ENCODE measurements around the gene ZNF142.

The ZNF142 gene

DNA sequence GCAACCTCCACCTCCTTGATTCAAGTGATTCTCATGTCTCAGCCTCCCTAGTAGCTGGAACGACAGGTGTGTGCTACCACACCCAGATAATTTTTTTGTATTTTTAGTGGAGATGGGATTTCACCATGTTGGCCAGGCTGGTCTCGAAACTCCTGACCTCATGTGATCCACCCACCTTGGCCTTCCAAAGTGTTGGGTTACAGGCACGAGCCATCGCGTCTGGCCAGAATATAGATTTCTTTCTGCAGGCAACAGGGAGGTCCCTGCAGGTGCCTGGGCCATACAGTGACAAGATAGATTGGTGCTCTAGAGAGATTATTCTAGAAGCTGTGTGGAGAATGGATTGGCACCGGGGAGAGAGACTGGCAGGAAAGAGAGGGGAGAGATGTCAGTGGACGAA is 38.4 kb downstream of the ZNF142 start:
- DNase-seq = no peak
- Histone ChIP-seq H3K27me3 (no peaks in the 10 kb centered on the region), H3K36me3 (peaks cover 47% of the 10 kb centered on the region), H3K4me1 (no peaks in the 10 kb centered on the region), H3K9me3 (no peaks in the 10 kb centered on the region), H3K4me3 (ENCODE audit: low read depth, low read length) (no peak overlapping the region)
- TF ChIP-seq, protein P1, sequence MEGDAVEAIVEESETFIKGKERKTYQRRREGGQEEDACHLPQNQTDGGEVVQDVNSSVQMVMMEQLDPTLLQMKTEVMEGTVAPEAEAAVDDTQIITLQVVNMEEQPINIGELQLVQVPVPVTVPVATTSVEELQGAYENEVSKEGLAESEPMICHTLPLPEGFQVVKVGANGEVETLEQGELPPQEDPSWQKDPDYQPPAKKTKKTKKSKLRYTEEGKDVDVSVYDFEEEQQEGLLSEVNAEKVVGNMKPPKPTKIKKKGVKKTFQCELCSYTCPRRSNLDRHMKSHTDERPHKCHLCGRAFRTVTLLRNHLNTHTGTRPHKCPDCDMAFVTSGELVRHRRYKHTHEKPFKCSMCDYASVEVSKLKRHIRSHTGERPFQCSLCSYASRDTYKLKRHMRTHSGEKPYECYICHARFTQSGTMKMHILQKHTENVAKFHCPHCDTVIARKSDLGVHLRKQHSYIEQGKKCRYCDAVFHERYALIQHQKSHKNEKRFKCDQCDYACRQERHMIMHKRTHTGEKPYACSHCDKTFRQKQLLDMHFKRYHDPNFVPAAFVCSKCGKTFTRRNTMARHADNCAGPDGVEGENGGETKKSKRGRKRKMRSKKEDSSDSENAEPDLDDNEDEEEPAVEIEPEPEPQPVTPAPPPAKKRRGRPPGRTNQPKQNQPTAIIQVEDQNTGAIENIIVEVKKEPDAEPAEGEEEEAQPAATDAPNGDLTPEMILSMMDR (IDR thresholded peaks at IDR 0.05; ENCODE audit: low read depth, low read length) = no peak

DNA sequence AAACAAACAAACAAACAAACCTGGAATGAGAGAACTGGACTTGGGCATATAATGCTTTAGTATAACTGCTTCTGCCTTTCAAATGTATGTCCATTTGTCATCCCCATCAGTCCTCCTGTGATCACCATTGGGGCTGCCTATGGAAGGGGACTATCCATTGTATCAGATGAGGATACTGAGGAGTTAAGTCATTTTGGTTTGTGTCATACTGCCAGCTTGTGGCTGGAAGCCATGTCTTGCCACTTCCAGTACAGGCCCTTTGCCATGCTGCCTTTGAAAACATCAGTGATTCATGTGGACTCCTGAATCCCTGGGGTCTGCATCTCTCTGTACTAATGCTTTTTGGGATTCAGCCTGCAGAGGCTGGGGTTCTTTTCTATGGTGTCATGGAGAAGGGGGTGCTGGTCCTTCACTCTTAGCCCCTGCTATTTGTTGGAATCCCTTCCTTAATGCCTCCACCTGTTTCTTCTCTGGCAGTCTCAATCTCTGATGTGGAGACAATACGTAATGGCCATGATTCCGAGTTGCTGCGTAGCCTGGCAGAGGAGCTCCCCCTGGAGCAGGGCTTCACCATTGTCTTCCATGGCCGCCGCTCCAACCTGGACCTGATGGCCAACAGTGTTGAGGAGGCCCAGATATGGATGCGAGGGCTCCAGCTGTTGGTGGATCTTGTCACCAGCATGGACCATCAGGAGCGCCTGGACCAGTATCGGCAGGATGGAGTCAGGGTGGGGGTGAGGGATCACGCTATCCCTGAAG is 41.1 kb downstream of the ZNF142 start:
- Histone ChIP-seq H3K9me3 (no peaks in the 10 kb centered on the region), H3K4me1 (no peaks in the 10 kb centered on the region), H3K4me3 (ENCODE audit: low read depth, low read length) (no peak overlapping the region), H3K27me3 (no peaks in the 10 kb centered on the region), H3K36me3 (peaks cover 43% of the 10 kb centered on the region)
- peak; percentile 39 for DNase-seq
- TF ChIP-seq, protein P1 (IDR thresholded peaks at IDR 0.05; ENCODE audit: low read depth, low read length) = peak; percentile 65

DNA sequence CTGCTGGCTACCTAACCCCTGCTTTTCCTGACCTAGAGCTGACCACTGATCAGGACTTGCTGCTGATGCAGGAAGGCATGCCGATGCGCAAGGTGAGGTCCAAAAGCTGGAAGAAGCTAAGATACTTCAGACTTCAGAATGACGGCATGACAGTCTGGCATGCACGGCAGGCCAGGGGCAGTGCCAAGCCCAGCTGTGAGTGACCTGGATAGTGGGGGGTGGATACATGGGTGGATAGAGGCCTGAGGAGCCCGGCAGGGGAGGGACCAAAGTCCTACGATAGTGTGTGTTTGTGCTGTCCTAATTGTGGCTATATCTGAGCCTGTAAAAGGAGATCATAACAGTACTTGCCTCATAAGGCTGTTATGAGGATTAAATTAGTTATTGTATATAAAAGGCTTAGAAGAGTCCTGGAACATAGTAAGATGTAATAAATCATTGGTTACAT is 43.5 kb downstream of the ZNF142 start:
- DNase-seq = no peak
- Histone ChIP-seq H3K27me3 (no peaks in the 10 kb centered on the region), H3K36me3 (peaks cover 35% of the 10 kb centered on the region), H3K4me3 (ENCODE audit: low read depth, low read length) (no peak overlapping the region), H3K9me3 (no peaks in the 10 kb centered on the region), H3K4me1 (no peaks in the 10 kb centered on the region)
- TF ChIP-seq, protein P1 (IDR thresholded peaks at IDR 0.05; ENCODE audit: low read depth, low read length) = no peak

DNA sequence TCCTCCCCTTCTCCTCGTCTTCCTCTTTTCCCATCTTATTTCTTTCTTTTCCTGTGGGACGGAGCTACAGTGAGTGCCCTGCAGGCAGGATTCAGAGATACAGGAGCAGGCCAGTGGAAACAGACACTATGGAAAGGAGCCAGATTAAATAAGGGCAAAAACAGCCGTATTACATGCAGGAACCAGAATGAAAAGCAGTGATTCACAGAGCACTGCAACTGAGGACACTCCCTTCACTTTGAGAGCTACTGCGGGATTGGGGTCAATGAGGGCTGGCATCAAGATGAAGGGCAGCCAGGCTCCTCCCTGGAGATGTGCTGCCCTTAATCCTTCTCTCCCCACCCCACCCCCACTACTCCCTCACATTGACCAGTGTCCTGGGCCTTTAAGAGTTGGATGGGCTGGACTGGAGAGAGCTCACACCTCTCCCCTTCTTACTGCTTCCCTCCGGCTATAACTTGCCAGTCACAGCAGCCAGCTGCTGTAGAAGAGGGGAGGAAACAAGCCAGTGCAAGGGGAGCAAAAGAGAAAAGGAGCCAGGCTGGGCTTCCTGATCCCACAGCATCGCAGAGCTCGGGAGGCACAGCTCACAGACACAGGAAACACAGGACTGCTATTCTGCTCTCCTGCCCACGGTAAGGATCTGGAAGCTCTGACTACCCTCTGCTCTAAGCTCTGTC is 51.8 kb downstream of the ZNF142 start, which contains the start of gene PLCD4:
PLCD4 (plus strand) TSS at position 464 of the 680 bp plus-strand sequence. CDS start 7,841 bp downstream, outside the sequence.
- Histone ChIP-seq H3K4me1 (peaks cover 22% of the 10 kb centered on the region), H3K27me3 (no peaks in the 10 kb centered on the region), H3K4me3 (ENCODE audit: low read depth, low read length) (peak within 1 kb of the TSS; percentile 73), H3K36me3 (no peaks in the 10 kb centered on the region; the same call in 1 of the 2 replicates), H3K9me3 (no peaks in the 10 kb centered on the region)
- DNase-seq = peak; percentile 89
- TF ChIP-seq, protein P1 (IDR thresholded peaks at IDR 0.05; ENCODE audit: low read depth, low read length) = peak; percentile 33; the same call in 1 of the 2 replicates

DNA sequence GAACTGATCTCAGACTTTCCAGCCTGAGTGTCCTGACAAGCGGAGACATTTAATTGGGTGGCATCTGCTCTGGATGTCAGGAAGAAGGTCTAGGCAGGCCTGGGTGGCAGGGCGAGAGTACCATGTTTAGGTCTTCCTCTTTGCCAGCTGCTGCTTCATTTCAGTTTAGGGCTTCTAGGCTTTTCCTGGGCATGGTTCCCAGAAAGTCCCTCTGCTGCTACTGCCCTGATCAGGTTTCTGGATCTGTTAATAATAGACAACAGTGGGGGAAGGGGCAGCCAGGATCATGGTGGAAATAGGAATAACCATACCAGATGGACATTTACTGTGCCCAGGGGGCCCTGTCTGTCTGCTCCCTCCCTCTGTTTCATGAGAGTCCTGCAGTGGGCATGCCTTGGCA is 54.0 kb downstream of the ZNF142 start:
- TF ChIP-seq, protein P1 (IDR thresholded peaks at IDR 0.05; ENCODE audit: low read depth, low read length) = no peak
- H3K4me3 ChIP-seq (ENCODE audit: low read depth, low read length) = no peak overlapping the region
- H3K27me3 ChIP-seq = no peaks in the 10 kb centered on the region
- H3K9me3 ChIP-seq = no peaks in the 10 kb centered on the region
- DNase-seq = peak; percentile 68
- no peaks in the 10 kb centered on the region for H3K36me3 ChIP-seq
- peaks cover 22% of the 10 kb centered on the region for H3K4me1 ChIP-seq

Measured in BE2C (cell line).